NCI-H345 treated with DMSO at 0.1 percent for 48 hours (cell line): ENCODE measurements around the gene HES2.
"Not testable (repeated sequence)": the region's sequence is repeated elsewhere in the genome, so short reads cannot be mapped to it uniquely, and the experiment has no call there.

ENCODE experiments used
- DNase-seq: peaks from one replicate; lab custom pipeline; 2025; ENCODE audit not compliant: unreplicated experiment; lab: John Stamatoyannopoulos, UW

HES2 gene

GRCh38 chr1:6419397-6419803 lies 319 bp downstream of the HES2 start:
- no peak for DNase-seq

GRCh38 chr1:6418668-6419396 lies 887 bp downstream of the HES2 start:
- no peak for DNase-seq

- DNase-seq = no peak
Observed at GRCh38 chr1:6417961-6418667, 1.6 kb downstream of the HES2 start.

GRCh38 chr1:6416906-6417305 lies 2.8 kb downstream of the HES2 start:
- DNase-seq = no peak

GRCh38 chr1:6416295-6416656 lies 3.4 kb downstream of the HES2 start:
- no peak for DNase-seq

- DNase-seq = no peak
Observed at GRCh38 chr1:6414881-6415626, 4.7 kb downstream of the HES2 start.

GRCh38 chr1:6414443-6414844 lies 5.3 kb downstream of the HES2 start:
- peak; percentile 51 for DNase-seq

- DNase-seq = peak; percentile 65
Observed at GRCh38 chr1:6412896-6413295, 6.8 kb downstream of the HES2 start.

- no peak for DNase-seq
Observed at GRCh38 chr1:6410248-6410893, 9.3 kb downstream of the HES2 start.

- DNase-seq = no peak
Observed at GRCh38 chr1:6409733-6410132, 10.0 kb downstream of the HES2 start.

- no peak for DNase-seq
Observed at GRCh38 chr1:6409053-6409452, 10.7 kb downstream of the HES2 start.

GRCh38 chr1:6408023-6408422 lies 11.7 kb downstream of the HES2 start:
- DNase-seq = no peak

- no peak for DNase-seq
Observed at GRCh38 chr1:6401673-6402072, 18.0 kb downstream of the HES2 start.

GRCh38 chr1:6399294-6399693 lies 20.4 kb downstream of the HES2 start:
- no peak for DNase-seq

- no peak for DNase-seq
Observed at GRCh38 chr1:6397844-6398441, 21.8 kb downstream of the HES2 start.

GRCh38 chr1:6396998-6397397 lies 22.7 kb downstream of the HES2 start:
- no peak for DNase-seq

- DNase-seq = not testable (repeated sequence)
Observed at GRCh38 chr1:6395781-6396244, 23.9 kb downstream of the HES2 start.

- DNase-seq = not testable (repeated sequence)
Observed at GRCh38 chr1:6395130-6395529, 24.6 kb downstream of the HES2 start.

GRCh38 chr1:6393400-6394187 lies 26.1 kb downstream of the HES2 start, which contains the start of gene ACOT7:
Gene ACOT7, minus strand, starts transcription at chr1:6393767. Its CDS starts 368 bp downstream, at chr1:6393399.
- DNase-seq = peak; percentile 83

GRCh38 chr1:6392809-6393399 lies 26.8 kb downstream of the HES2 start:
- DNase-seq = no peak
